Nephron (organoid): ENCODE results near the gene UBR2.
A peak's percentile ranks its signal among the peaks of the same experiment; 100 is the strongest.

ENCODE experiments used
- H3K27ac Mint-ChIP-seq, 3 experiments: 2 replicates each; pipeline ENCODE4 v1.8.0; 2020; ENCODE audit warnings: mixed read lengths in 3 of 3, mild to moderate bottlenecking in 2 of 3, moderate library complexity in 1 of 3
- H3K27me3 Mint-ChIP-seq: 2 replicates; pipeline ENCODE4 v1.8.0; 2021; ENCODE audit warnings: low read depth, mild to moderate bottlenecking, moderate library complexity, mixed read lengths
- H3K36me3 Mint-ChIP-seq: 2 replicates; pipeline ENCODE4 v1.8.0; 2020; ENCODE audit warnings: low read depth, mixed read lengths
- H3K4me1 Mint-ChIP-seq: 2 replicates; pipeline ENCODE4 v1.8.0; 2020; ENCODE audit warnings: mixed read lengths
- H3K4me3 Mint-ChIP-seq, 3 experiments: 2 replicates each; pipeline ENCODE4 v1.8.0; 2020; ENCODE audit warnings: mild to moderate bottlenecking in 3 of 3, mixed read lengths in 3 of 3, moderate library complexity in 2 of 3
- H3K9me3 Mint-ChIP-seq: 2 replicates; pipeline ENCODE4 v1.8.0; 2020; ENCODE audit warnings: mixed read lengths
- TF ChIP-seq, protein P1 (sequence below), 3 experiments: fragments of 200-600 bp; sonication (generic); IDR thresholded peaks; one replicate each; pipeline ENCODE4 v1.5.0; 2021; ENCODE audit warnings: antibody characterized with exemption in 3 of 3; ENCODE audit not compliant: unreplicated experiment in 3 of 3

The UBR2 gene

DNA sequence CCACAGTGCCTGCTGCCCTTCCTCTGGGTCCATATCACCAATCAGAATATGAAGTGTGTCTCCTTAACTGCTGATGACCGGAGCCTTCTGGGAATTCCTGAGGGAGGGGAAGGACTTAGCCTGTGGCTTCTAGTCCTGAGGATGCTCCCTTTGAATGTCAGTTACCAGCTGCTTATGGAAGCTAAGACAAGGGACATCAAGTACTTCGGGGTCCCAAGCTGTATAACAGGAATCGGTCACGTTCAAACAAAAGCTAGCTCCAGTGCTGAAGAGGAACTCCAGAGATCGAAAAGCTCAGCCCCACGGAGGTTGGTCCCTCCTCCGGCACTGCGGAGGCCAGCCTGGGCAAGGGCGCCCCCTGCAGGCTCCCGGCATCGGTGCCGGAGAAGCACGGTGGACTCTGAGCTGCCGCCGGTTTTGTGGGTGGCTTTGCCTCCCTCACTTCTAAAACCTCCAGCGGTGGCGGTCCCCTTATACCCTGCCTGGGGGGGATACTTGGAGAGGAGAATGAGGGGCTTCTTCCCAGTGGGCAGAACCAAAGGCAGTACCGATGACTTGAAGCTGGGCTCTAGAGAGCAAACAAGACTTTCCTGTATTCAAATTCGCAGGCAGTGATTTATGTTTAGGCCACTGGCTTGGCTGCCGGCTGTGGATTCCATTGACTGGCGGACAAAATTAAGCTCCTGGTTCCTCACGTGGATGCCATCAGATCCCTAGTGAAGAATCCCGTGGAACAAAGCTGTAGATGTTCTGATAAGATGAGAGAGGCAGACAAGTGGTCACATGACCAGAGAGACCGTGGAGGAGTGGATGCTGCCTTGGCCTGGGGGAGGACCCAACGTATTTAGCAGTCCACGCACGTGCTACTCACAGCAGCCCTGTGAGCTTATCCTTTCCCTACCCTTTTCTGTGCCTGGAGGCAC is 16.2 kb upstream of the UBR2 start:
- H3K4me1 Mint-ChIP-seq, result peaks cover 12% of the 10 kb centered on the region
- no peaks in the 10 kb centered on the region for H3K36me3 Mint-ChIP-seq
- TF ChIP-seq, protein P1, sequence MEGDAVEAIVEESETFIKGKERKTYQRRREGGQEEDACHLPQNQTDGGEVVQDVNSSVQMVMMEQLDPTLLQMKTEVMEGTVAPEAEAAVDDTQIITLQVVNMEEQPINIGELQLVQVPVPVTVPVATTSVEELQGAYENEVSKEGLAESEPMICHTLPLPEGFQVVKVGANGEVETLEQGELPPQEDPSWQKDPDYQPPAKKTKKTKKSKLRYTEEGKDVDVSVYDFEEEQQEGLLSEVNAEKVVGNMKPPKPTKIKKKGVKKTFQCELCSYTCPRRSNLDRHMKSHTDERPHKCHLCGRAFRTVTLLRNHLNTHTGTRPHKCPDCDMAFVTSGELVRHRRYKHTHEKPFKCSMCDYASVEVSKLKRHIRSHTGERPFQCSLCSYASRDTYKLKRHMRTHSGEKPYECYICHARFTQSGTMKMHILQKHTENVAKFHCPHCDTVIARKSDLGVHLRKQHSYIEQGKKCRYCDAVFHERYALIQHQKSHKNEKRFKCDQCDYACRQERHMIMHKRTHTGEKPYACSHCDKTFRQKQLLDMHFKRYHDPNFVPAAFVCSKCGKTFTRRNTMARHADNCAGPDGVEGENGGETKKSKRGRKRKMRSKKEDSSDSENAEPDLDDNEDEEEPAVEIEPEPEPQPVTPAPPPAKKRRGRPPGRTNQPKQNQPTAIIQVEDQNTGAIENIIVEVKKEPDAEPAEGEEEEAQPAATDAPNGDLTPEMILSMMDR (IDR thresholded peaks at IDR 0.05; ENCODE audit: unreplicated experiment in 3 of 3), result peak; percentile 97 to 99 (median 99)
- H3K9me3 Mint-ChIP-seq, result no peaks in the 10 kb centered on the region
- H3K27me3 Mint-ChIP-seq, result peaks cover 3% of the 10 kb centered on the region
- peak overlapping the region; percentile 85 to 93 (median 90) for H3K4me3 Mint-ChIP-seq
- peak overlapping the region; percentile 93 to 98 (median 94) for H3K27ac Mint-ChIP-seq

DNA sequence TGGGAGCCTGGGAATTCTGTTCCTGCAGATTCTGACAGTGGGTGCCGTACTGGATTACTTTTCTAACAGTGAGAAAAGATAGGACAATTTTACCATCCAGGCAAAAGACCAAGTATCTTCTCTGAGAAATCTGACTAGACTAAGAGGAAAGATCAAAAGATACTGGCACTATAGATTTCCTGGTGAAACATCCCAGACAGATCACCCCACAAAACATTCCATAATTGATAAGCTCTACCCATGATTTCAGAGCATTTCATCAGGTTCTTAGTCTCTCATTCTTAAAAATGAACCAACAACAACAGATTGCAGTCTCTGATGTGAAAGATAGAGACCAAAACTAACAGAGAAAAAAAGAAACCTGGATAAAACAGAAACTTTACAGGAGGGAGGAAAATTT is 13.6 kb upstream of the UBR2 start:
- no peaks in the 10 kb centered on the region for H3K36me3 Mint-ChIP-seq

DNA sequence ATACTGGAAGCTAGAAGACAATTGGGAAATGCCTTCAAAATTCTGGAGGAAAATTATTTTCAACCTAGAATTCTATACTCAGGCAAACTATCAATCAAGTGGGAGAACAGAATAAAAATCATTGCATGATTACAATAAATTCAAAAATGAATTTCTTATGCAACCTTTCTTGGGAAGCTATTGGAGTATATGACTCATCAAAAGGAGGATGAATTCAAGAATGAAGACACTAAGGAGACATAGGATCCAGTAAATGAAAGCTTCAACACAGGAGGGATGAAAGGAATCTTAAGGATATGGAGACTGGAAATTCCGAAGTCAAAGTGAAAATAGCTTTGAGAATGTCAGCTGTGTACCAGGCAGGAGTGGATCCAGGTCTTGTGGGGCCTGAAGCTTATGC is 12.6 kb upstream of the UBR2 start:
- H3K4me1 Mint-ChIP-seq, result peaks cover 12% of the 10 kb centered on the region
- no peak overlapping the region for H3K27ac Mint-ChIP-seq
- H3K27me3 Mint-ChIP-seq, result no peaks in the 10 kb centered on the region
- no peaks in the 10 kb centered on the region for H3K36me3 Mint-ChIP-seq
- no peaks in the 10 kb centered on the region for H3K9me3 Mint-ChIP-seq
- TF ChIP-seq, protein P1 (IDR thresholded peaks at IDR 0.05; ENCODE audit: unreplicated experiment in 3 of 3), result no peak
- no peak overlapping the region for H3K4me3 Mint-ChIP-seq

More for the DNA sequence above, 13.6 kb upstream of the UBR2 start:
- TF ChIP-seq, protein P1 (IDR thresholded peaks at IDR 0.05; ENCODE audit: unreplicated experiment in 3 of 3), result no peak
- H3K27me3 Mint-ChIP-seq, result peaks cover 1% of the 10 kb centered on the region
- H3K4me1 Mint-ChIP-seq, result peaks cover 12% of the 10 kb centered on the region
- no peaks in the 10 kb centered on the region for H3K9me3 Mint-ChIP-seq
- H3K27ac Mint-ChIP-seq, result no peak overlapping the region
- H3K4me3 Mint-ChIP-seq, result no peak overlapping the region

DNA sequence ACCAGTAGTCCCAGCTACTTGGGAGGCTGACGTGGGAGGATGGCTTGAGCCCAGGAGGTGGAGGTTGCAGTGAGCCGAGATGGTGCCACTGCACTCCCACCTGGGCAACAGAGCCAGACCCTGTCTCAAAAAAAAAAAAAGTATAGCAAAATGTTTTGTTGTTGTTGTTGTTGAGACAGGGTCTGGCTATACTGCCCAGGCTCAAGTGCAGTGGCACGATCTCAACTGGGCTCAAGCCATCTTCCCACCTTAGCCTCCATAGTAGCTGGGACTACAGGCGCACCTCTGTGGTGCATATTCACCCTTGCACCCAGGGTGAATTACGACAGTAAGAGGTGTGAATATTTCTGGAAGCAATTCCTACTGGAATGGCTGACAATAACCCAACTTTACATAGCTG is 11.4 kb upstream of the UBR2 start:
- TF ChIP-seq, protein P1 (IDR thresholded peaks at IDR 0.05; ENCODE audit: unreplicated experiment in 3 of 3), result no peak
- Mint-ChIP-seq H3K4me1 (peaks cover 7% of the 10 kb centered on the region), H3K4me3 (no peak overlapping the region), H3K9me3 (no peaks in the 10 kb centered on the region), H3K27me3 (no peaks in the 10 kb centered on the region), H3K27ac (no peak overlapping the region), H3K36me3 (no peaks in the 10 kb centered on the region)

DNA sequence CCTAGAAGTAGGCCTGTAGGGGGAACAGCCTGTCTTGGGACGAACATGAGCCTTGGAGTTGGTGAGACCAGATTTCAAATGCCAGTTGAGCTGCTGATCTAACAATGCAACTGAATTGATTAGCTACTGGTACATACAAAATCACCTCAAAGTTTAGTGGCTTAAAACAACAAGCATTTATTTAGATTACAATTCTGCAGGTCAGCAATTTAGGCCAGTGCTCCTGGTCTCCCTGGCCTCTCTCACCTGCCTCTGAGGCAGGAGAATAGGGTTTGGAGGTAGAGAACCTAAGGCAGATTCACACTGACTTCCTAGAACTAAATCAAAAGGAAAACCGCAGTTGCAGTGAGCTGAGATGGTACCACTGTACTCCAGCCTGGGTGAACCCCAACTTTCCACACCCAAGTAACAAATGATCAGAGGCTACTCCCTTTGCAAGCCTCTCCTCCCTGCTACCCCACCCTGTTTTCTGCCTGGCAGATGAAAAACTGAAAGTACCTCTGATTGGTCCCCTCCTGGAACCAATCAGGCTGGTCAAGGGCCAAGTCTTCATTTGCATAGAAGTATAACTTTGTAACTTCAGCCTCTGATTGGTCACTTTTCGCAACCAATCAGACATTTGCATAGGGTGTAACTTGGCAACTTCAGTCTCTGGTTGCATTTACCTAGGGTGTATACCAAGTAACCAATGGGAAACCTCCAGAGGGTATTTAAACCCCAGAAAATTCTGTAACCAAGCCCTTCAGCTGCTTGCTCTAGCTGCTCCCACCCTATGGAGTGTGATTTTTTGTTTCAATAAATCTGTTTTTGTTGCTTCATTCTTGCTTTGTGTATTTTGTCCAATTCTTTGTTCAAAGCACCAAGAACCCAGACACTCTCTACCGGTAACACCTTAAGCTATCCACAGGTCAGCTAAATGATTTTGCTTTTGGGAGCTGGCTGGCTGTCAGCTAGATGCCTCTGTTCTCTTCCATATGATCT is 8.1 kb upstream of the UBR2 start:
- TF ChIP-seq, protein P1 (IDR thresholded peaks at IDR 0.05; ENCODE audit: unreplicated experiment in 3 of 3), result no peak
- H3K4me3 Mint-ChIP-seq, result no peak overlapping the region
- H3K27ac Mint-ChIP-seq, result no peak overlapping the region
- no peaks in the 10 kb centered on the region for H3K27me3 Mint-ChIP-seq
- no peaks in the 10 kb centered on the region for H3K9me3 Mint-ChIP-seq
- H3K4me1 Mint-ChIP-seq, result no peaks in the 10 kb centered on the region
- no peaks in the 10 kb centered on the region for H3K36me3 Mint-ChIP-seq
